HCT116 (cell line): Measurements from ENCODE around the gene DMBX1. TPM values are rescaled to one million over a fixed set of nuclear protein-coding genes. Genes with fewer than 3 reads are reported as not detected.

Experiments used
- ATAC-seq: fragments of 200-7000 bp; cut with Tn5 transposase; 2 replicates; pipeline ENCODE4 v1.9.1; 2020; ENCODE audit warnings: mild to moderate bottlenecking, moderate library complexity
- BruUV-seq: library from RNA; stranded (reverse); fragments of 400-500 nt; replicated peaks from 2 replicates; lab custom pipeline; 2021; lab: Mats Ljungman, UMichigan
- CTCF ChIA-PET: fragments of 300-600 bp; sonication (Branson Sonifier 250); formaldehyde crosslinking; loops from one replicate; lab custom pipeline; 2021; ENCODE audit warnings: antibody characterized with exemption; lab: Charles Lee
- POLR2A ChIA-PET: fragments of 300-600, 350-600 bp; sonication (Branson Sonifier 250); formaldehyde crosslinking; loops from one replicate; lab custom pipeline; 2021; ENCODE audit warnings: antibody characterized with exemption; lab: Charles Lee
- RAD21 ChIA-PET, 2 experiments: fragments of 300-600 bp; sonication (Branson Sonifier 250); formaldehyde crosslinking; loops; one replicate each; lab custom pipeline; 2023; ENCODE audit warnings: low total read pairs in 2 of 2; ENCODE audit not compliant: uncharacterized antibody in 2 of 2, unreplicated experiment in 2 of 2, low non-redundant PET in 1 of 2; lab: Charles Lee
- DNase-seq: peaks from one replicate; pipeline ENCODE4 v3.0.0-alpha.2; 2010; ENCODE audit warnings: low read depth, low spot score
- H2AFZ ChIP-seq: fragments of 200-600 bp; shearing (Covaris generic), sonication (generic); 2 replicates; pipeline ENCODE4 v1.6.1; 2017; ENCODE audit warnings: low read depth, mixed run types, mixed read lengths, antibody characterized with exemption, low read length; ENCODE audit not compliant: poor library complexity, severe bottlenecking
- H3K27ac ChIP-seq: 2 replicates; pipeline ENCODE4 v1.5.1; 2012; ENCODE audit warnings: low read depth, low read length
- H3K27me3 ChIP-seq: fragments of 200-600 bp; sonication (generic); 2 replicates; pipeline ENCODE4 v1.6.1; 2016; ENCODE audit warnings: mixed run types, low read length, mixed read lengths; ENCODE audit not compliant: insufficient read depth
- H3K36me3 ChIP-seq, 2 experiments: fragments of 200-500 bp in 1 of 2; fragments of 200-600 bp in 1 of 2; sonication (Bioruptor generic) in 1 of 2; sonication (generic) in 1 of 2; 2 replicates each; pipeline versions ENCODE4 v1.5.1 to v1.6.1; 2014 to 2016; ENCODE audit warnings: low read length in 2 of 2, inconsistent platforms in 1 of 2, mixed read lengths in 1 of 2, mixed run types in 1 of 2; ENCODE audit not compliant: insufficient read depth in 2 of 2, control insufficient read depth in 1 of 2
- H3K4me1 ChIP-seq, 2 experiments: fragments of 200-600 bp in 1 of 2; sonication (generic) in 1 of 2; 2 replicates each; pipeline versions ENCODE4 v1.5.1 to v1.6.1; 2012 to 2017; ENCODE audit warnings: low read length in 2 of 2, inconsistent platforms in 1 of 2, mild to moderate bottlenecking in 1 of 2, mixed read lengths in 1 of 2, mixed run types in 1 of 2, moderate library complexity in 1 of 2; ENCODE audit not compliant: insufficient read depth in 2 of 2, control insufficient read depth in 1 of 2
- H3K4me2 ChIP-seq: fragments of 200-600 bp; sonication (generic); 2 replicates; pipeline ENCODE4 v1.6.1; 2017; ENCODE audit warnings: mixed run types, low read length, mixed read lengths
- H3K4me3 ChIP-seq, 2 experiments: fragments of 200-600 bp in 1 of 2; sonication (generic) in 1 of 2; replicated peaks in 1 of 2; 2 replicates each; pipeline ENCODE4 v1.5.1; 2011 to 2016; ENCODE audit warnings: low read length in 2 of 2, control low read depth in 1 of 2, low read depth in 1 of 2, mild to moderate bottlenecking in 1 of 2, mixed read lengths in 1 of 2, mixed run types in 1 of 2
- H3K79me2 ChIP-seq: fragments of 200-600 bp; sonication (generic); 2 replicates; pipeline ENCODE4 v1.6.1; 2017; ENCODE audit warnings: mild to moderate bottlenecking, mixed run types, low read length, moderate library complexity, mixed read lengths; ENCODE audit not compliant: insufficient read depth
- H3K9ac ChIP-seq: fragments of 200-600 bp; sonication (generic); 2 replicates; pipeline ENCODE4 v1.6.1; 2016; ENCODE audit warnings: low read length, mixed read lengths
- H3K9me2 ChIP-seq: fragments of 200-600 bp; sonication (generic), shearing (Covaris generic); 2 replicates; pipeline ENCODE4 v1.6.1; 2017; ENCODE audit warnings: mixed run types, mild to moderate bottlenecking, moderate library complexity; ENCODE audit not compliant: insufficient read depth
- H3K9me3 ChIP-seq, 2 experiments: fragments of 200-500 bp in 1 of 2; fragments of 200-600 bp in 1 of 2; sonication (Bioruptor generic) in 1 of 2; sonication (generic) in 1 of 2; 2 replicates each; pipeline ENCODE4 v1.6.1; 2014 to 2017; ENCODE audit warnings: low read length in 2 of 2, mixed read lengths in 2 of 2, inconsistent platforms in 1 of 2, low read depth in 1 of 2, mild to moderate bottlenecking in 1 of 2, mixed run types in 1 of 2, moderate library complexity in 1 of 2; ENCODE audit not compliant: control insufficient read depth in 1 of 2, insufficient read depth in 1 of 2
- H4K20me1 ChIP-seq: fragments of 200-600 bp; sonication (generic), shearing (Covaris generic); 2 replicates; pipeline ENCODE4 v1.6.1; 2017; ENCODE audit warnings: mixed run types, mild to moderate bottlenecking, moderate library complexity; ENCODE audit not compliant: insufficient read depth
- CBX3 ChIP-seq: IDR thresholded peaks from 2 replicates; pipeline ENCODE4 v1.6.1; 2012; ENCODE audit warnings: low read depth
- CEBPB ChIP-seq: IDR thresholded peaks from 2 replicates; pipeline ENCODE4 v1.6.1; 2012; ENCODE audit warnings: low read depth
- EGR1 ChIP-seq: IDR thresholded peaks from 2 replicates; pipeline ENCODE4 v1.6.1; 2012; ENCODE audit warnings: low read depth
- ELF1 ChIP-seq: IDR thresholded peaks from 2 replicates; pipeline ENCODE4 v1.6.1; 2012; ENCODE audit warnings: low read depth, borderline replicate concordance
- EZH2phosphoT487 ChIP-seq: fragments of 200-600 bp; IDR thresholded peaks from 2 replicates; pipeline ENCODE4 v1.6.1; 2018; ENCODE audit warnings: antibody characterized with exemption, borderline replicate concordance
- MAX ChIP-seq: IDR thresholded peaks from 2 replicates; pipeline ENCODE4 v1.6.1; 2012
- POLR2A ChIP-seq: IDR thresholded peaks from 2 replicates; pipeline ENCODE4 v1.7.0; 2011; ENCODE audit warnings: borderline replicate concordance; ENCODE audit not compliant: insufficient read depth, insufficient read length; ENCODE audit errors: extremely low read depth
- POLR2AphosphoS5 ChIP-seq: IDR thresholded peaks from 2 replicates; pipeline ENCODE4 v1.6.1; 2011; ENCODE audit warnings: mild to moderate bottlenecking, low read depth, low read length, moderate library complexity
- RAD21 ChIP-seq: IDR thresholded peaks from 2 replicates; pipeline ENCODE4 v1.6.1; 2012; ENCODE audit warnings: low read depth, mild to moderate bottlenecking
- SIN3A ChIP-seq: IDR thresholded peaks from 2 replicates; pipeline ENCODE4 v1.6.1; 2012; ENCODE audit warnings: low read depth
- SP1 ChIP-seq: IDR thresholded peaks from 2 replicates; pipeline ENCODE4 v1.6.1; 2012; ENCODE audit warnings: low read depth
- SRF ChIP-seq: IDR thresholded peaks from 2 replicates; pipeline ENCODE4 v1.6.1; 2012; ENCODE audit warnings: low read depth
- YY1 ChIP-seq: IDR thresholded peaks from 2 replicates; pipeline ENCODE4 v1.6.1; 2011; ENCODE audit warnings: low read length, low read depth, moderate library complexity, mild to moderate bottlenecking; ENCODE audit not compliant: insufficient replicate concordance; ENCODE audit errors: extremely low read depth
- ZBTB33 ChIP-seq: IDR thresholded peaks from 2 replicates; pipeline ENCODE4 v1.6.1; 2011; ENCODE audit warnings: mild to moderate bottlenecking, low read length, moderate library complexity; ENCODE audit not compliant: insufficient replicate concordance; ENCODE audit errors: extremely low read depth
- ZFX ChIP-seq: fragments of 450-650 bp; IDR thresholded peaks from 2 replicates; pipeline ENCODE4 v1.6.1; 2017
- ZNF274 ChIP-seq: fragments of 200-500 bp; sonication (Bioruptor generic); IDR thresholded peaks from 2 replicates; pipeline ENCODE4 v1.6.1; 2014; ENCODE audit warnings: mild to moderate bottlenecking, low read depth, low read length, inconsistent platforms
- intact Hi-C: fragments of 100-400 bp; cut with micrococcal nuclease; formaldehyde crosslinking; loops from 2 replicates; pipeline ENCODE4 v1.10.0; 2022
- total RNA-seq: library from RNA; stranded (reverse); gene quantifications from one replicate; pipeline ENCODE4 v1.2.1, GENCODE V29; 2021; ENCODE audit not compliant: unreplicated experiment

DMBX1 gene
- total RNA-seq, 1 experiment from 2014 or later, result 4.3 TPM

GRCh38 chr1:46471848-46472492 lies 17.7 kb upstream of the DMBX1 start:
- ChIA-PET CTCF (no interaction called here), POLR2A (no interaction called here)
- intact Hi-C loops, result no loop called here

More at GRCh38 chr1:46471848-46472492, 17.7 kb upstream of the DMBX1 start:
- no peaks in the 10 kb centered on the region for H4K20me1 ChIP-seq
- H3K79me2 ChIP-seq, result no peaks in the 10 kb centered on the region
- TF ChIP-seq POLR2AphosphoS5 (no peak), POLR2A (no peak), MAX (no peak), YY1 (no peak), SIN3A (no peak), EGR1 (no peak), ZFX (no peak), EZH2phosphoT487 (no peak), ZNF274 (no peak), ZBTB33 (no peak), SP1 (no peak), CEBPB (no peak), RAD21 (no peak), SRF (no peak), CBX3 (no peak), ELF1 (no peak)
- H3K9me2 ChIP-seq, result no peaks in the 10 kb centered on the region
- no peaks in the 10 kb centered on the region for H3K27me3 ChIP-seq
- RAD21 ChIA-PET, result no interaction called here
- no peaks in the 10 kb centered on the region for H3K9me3 ChIP-seq
- no peak overlapping the region for H3K9ac ChIP-seq
- BruUV-seq, result no TSS peak
- no peak for ATAC-seq
- H3K27ac ChIP-seq, result no peak overlapping the region
- H3K4me3 ChIP-seq, result no peak overlapping the region
- H3K4me2 ChIP-seq, result no peak overlapping the region
- H2AFZ ChIP-seq, result no peak overlapping the region
- H3K4me1 ChIP-seq, result peaks cover 0 to 1% of the 10 kb centered on the region in 2 experiments; a peak in 1 of 4 replicates
- no peak for DNase-seq
- no peaks in the 10 kb centered on the region for H3K36me3 ChIP-seq
